Transverse colon (tissue), 4 donors: ENCODE measurements around the gene BAHCC1. TPM values are rescaled to one million over a fixed set of nuclear protein-coding genes. Genes with fewer than 3 reads are reported as not detected.
A peak's percentile ranks its signal among the peaks of the same experiment; 100 is the strongest.

Experiments used
- DNase-seq: peaks from one replicate; pipeline ENCODE4 v3.0.0-alpha.2; 2019
- H3K27ac ChIP-seq, 4 donors: fragments of 200-600 bp; sonication (generic); 2 replicates each; pipeline ENCODE4 v1.5.1; 2016 to 2018; ENCODE audit warnings: inconsistent platforms in 4 of 4
- H3K27me3 ChIP-seq: fragments of 200-600 bp; sonication (generic); 2 replicates; pipeline ENCODE4 v1.5.1; 2017; ENCODE audit warnings: inconsistent platforms
- H3K36me3 ChIP-seq, 4 donors: fragments of 200-600 bp; sonication (generic); 2 replicates each; pipeline ENCODE4 v1.5.1; 2017 to 2019; ENCODE audit warnings: inconsistent platforms in 4 of 4
- H3K4me1 ChIP-seq, 4 donors: fragments of 200-600 bp; sonication (generic); 2 replicates each; pipeline ENCODE4 v1.5.1; 2017 to 2020; ENCODE audit warnings: inconsistent platforms in 4 of 4
- H3K4me3 ChIP-seq, 4 donors: fragments of 200-600 bp; sonication (generic); 1 replicate in 1 of 4; 2 replicates in 3 of 4; pipeline versions ENCODE4 v1.5.1 to v1.6.1; 2017 to 2019; ENCODE audit warnings: inconsistent platforms in 4 of 4
- H3K9me3 ChIP-seq, 2 donors: fragments of 200-600 bp; sonication (generic); 2 replicates each; pipeline ENCODE4 v1.5.1; 2017 to 2019; ENCODE audit warnings: inconsistent platforms in 2 of 2
- EP300 ChIP-seq: sonication (generic); formaldehyde crosslinking; IDR thresholded peaks from one replicate; pipeline ENCODE4 v1.6.1; 2017; ENCODE audit warnings: antibody characterized with exemption, low read depth
- POLR2A ChIP-seq: fragments of 450-650 bp; IDR thresholded peaks from one replicate; pipeline ENCODE4 v1.6.1; 2016; ENCODE audit warnings: antibody characterized with exemption, mild to moderate bottlenecking, moderate library complexity
- POLR2AphosphoS5 ChIP-seq, 3 donors: sonication (generic); formaldehyde crosslinking; IDR thresholded peaks; one replicate each; pipeline ENCODE4 v1.6.1; 2016; ENCODE audit warnings: antibody characterized with exemption in 3 of 3
- WGBS, 2 donors: methylation state at CpG; one replicate each; pipeline ENCODE4 v1.1.5; 2018; ENCODE audit warnings: low coverage in 1 of 2; 5-methylcytosine and 5-hydroxymethylcytosine counted together
- in situ Hi-C, 4 donors: fragments of 200-750 bp; cut with MboI; loops; one replicate each; pipeline versions ENCODE4 v1.15.0 to v1.15.1; 2017; ENCODE audit warnings: low sequenced_read_pairs in 3 of 4, low pct_ligation_motif_present in 1 of 4, low pct_unique_long_range_greater_than_20kb in 1 of 4
- intact Hi-C: fragments of 100-400 bp; cut with DNase I; formaldehyde crosslinking; loops from one replicate; pipeline ENCODE4 v1.15.1; 2023; ENCODE audit warnings: low total_unique reads
- total RNA-seq, 4 donors: library from RNA; depleted of rRNA; stranded (reverse); fragments of >200 nt; gene quantifications; one replicate each; pipeline ENCODE4 v1.1.0, GENCODE V29; 2016
- TF ChIP-seq, protein P1 (sequence below), 5 experiments: fragments of 200-600 bp in 3 of 5; fragments of 450-650 bp in 2 of 5; sonication (generic) in 3 of 5; IDR thresholded peaks; 1 replicate in 2 of 5; 2 replicates in 3 of 5; pipeline ENCODE4 v1.5.1; 2016 to 2017; ENCODE audit warnings: antibody characterized with exemption in 5 of 5, inconsistent platforms in 3 of 5, mild to moderate bottlenecking in 2 of 5, moderate library complexity in 1 of 5

Gene BAHCC1
- total RNA-seq, 4 donors from 2014 or later = 8.7 to 133 (median 12.4) TPM

DNA sequence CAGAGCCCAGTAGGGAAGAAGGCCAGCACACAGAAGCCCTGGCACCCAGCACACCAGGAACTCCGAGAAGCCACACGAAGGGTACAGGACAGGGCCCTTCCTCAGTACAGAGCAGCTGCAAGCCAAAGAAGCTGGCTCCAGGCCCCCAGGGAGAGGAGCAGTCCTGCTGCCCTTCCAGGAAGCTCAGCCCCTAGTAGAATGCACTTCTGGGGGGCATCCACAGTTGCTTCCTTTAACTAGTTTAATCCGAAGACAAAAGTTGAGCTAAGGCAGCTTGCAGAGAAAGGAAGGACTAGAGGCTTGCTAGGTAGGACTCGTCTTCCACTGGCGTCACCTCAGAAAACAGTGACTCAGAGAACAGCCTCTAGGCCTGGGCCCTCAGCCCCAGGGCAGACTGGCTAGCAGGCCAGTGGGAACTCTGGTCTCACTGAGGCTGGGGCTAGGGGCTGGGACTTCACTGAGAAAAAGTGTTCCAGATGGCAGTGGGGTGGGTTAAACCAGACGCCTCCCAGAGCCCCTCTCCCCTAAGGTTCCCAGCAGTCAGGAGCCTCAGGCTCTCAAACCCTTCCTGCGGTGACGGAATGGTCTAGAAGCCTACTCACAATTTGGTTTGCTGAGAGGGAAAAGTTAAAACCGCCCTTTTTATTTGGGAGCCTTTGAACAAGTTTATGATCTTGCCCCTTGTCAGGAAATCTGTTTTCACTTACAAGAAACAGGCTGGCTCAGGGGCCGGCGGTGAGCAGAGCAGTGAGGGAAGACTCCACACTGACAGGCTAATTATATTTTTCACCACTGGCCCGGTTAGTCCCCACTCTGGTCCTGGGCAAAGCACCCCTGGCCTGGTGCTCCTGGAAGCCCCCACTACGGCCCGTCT lies 75.9 kb downstream of the BAHCC1 start:
- Histone ChIP-seq H3K4me1 (no peaks in the 10 kb centered on the region), H3K9me3 (no peaks in the 10 kb centered on the region), H3K27ac (peak overlapping the region; percentile 15 to 59 (median 46)), H3K4me3 (peak overlapping the region in 1 of 4 donors; percentile 27), H3K36me3 (no peaks in the 10 kb centered on the region), H3K27me3 (no peaks in the 10 kb centered on the region)
- intact Hi-C loops (no loop called here), in situ Hi-C loops (loop anchor here in 1 of 4 donors (10.0 kb wide), 1 partner anchor 216 kb away; no protein-coding TSS in a partner anchor)
- TF ChIP-seq POLR2AphosphoS5 (IDR thresholded peaks at IDR 0.05) (no peak), EP300 (no peak), POLR2A (no peak)
- TF ChIP-seq, protein P1, sequence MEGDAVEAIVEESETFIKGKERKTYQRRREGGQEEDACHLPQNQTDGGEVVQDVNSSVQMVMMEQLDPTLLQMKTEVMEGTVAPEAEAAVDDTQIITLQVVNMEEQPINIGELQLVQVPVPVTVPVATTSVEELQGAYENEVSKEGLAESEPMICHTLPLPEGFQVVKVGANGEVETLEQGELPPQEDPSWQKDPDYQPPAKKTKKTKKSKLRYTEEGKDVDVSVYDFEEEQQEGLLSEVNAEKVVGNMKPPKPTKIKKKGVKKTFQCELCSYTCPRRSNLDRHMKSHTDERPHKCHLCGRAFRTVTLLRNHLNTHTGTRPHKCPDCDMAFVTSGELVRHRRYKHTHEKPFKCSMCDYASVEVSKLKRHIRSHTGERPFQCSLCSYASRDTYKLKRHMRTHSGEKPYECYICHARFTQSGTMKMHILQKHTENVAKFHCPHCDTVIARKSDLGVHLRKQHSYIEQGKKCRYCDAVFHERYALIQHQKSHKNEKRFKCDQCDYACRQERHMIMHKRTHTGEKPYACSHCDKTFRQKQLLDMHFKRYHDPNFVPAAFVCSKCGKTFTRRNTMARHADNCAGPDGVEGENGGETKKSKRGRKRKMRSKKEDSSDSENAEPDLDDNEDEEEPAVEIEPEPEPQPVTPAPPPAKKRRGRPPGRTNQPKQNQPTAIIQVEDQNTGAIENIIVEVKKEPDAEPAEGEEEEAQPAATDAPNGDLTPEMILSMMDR (IDR thresholded peaks at IDR 0.05) = no peak
- WGBS, 2 donors = 70 to 73% methylated on average over 2 to 14 of the region's 14 CpGs
- no peak for DNase-seq

DNA sequence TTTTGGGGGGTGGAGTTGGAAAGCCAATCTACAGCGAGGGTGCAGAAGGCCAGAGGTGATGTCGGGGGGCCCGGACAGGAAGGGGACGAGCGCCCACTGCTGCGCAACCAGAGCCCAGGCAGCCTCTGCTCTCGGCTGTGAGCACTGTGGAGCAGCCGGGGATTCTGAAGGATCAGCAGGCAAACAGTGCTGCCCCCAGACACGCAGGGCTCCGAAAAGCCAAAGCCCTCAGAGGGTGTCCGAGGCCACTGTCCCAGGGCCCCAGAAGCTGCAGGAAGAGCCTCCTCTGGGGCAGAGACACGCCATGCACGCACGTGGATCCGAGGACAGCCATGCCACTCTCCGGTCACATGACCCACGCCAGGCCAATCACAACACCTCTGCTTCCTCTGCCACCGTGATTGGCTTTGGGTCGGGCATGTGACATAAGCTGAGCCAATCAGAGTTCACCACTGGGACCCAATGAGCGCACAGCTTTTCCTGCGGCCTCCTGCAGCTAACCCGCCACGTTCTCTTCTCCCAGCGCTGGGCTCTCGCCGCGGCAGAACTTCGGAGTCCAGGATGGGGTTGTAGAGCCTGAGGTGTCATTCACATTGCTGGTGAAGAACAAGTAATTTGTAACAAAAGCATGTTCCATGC lies 76.7 kb downstream of the BAHCC1 start:
- Histone ChIP-seq H3K4me1 (no peaks in the 10 kb centered on the region), H3K4me3 (peak overlapping the region in 1 of 4 donors; percentile 27), H3K27ac (peak overlapping the region; percentile 15 to 59 (median 46)), H3K9me3 (no peaks in the 10 kb centered on the region), H3K27me3 (no peaks in the 10 kb centered on the region), H3K36me3 (no peaks in the 10 kb centered on the region)
- in situ Hi-C loops = loop anchor here in 1 of 4 donors (10.0 kb wide), 1 partner anchor 217 kb away; no protein-coding TSS in a partner anchor
- intact Hi-C loops = no loop called here
- no peak for TF ChIP-seq EP300
- TF ChIP-seq, protein P1 (IDR thresholded peaks at IDR 0.05) = peak; percentile 20 to 41 (median 34)
- 68 to 80% methylated on average over 3 to 28 of the region's 28 CpGs for WGBS, 2 donors
- peak; percentile 62 for DNase-seq

DNA sequence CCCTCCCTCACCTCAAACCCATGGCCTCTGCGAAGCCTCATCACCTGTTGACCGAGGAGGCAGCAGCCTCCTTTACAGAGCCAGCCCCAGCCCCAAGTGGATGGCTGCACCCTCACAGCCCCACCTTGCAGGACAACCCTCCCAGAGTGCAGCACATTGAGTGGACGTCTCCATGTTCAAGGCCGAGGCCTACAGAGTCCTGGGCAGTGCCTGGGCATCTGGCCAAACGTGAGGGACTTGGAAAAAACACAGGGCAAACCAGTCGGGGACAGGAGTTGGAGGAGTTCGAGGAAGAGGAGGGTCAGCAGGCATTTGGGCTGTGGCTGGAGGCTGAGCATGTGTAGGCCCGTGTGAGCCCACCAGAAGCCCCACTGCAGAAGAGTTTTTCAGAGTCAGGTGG lies 77.8 kb downstream of the BAHCC1 start:
- no peaks in the 10 kb centered on the region for H3K4me1 ChIP-seq
- H3K4me3 ChIP-seq = no peak overlapping the region
- no peaks in the 10 kb centered on the region for H3K27me3 ChIP-seq
- in situ Hi-C loops = loop anchor here in 1 of 4 donors (10.0 kb wide), 1 partner anchor 218 kb away; no protein-coding TSS in a partner anchor
- no peak overlapping the region for H3K27ac ChIP-seq
- 86% methylated on average over 8 of the region's 8 CpGs; no CpG with 5 or more reads in 1 of the 2 donors for WGBS, 2 donors
- H3K36me3 ChIP-seq = no peaks in the 10 kb centered on the region
- intact Hi-C loops = no loop called here
- H3K9me3 ChIP-seq = no peaks in the 10 kb centered on the region
- TF ChIP-seq, protein P1 (IDR thresholded peaks at IDR 0.05) = no peak
- TF ChIP-seq POLR2AphosphoS5 (IDR thresholded peaks at IDR 0.05) (no peak), EP300 (no peak), POLR2A (no peak)
- DNase-seq = no peak

DNA sequence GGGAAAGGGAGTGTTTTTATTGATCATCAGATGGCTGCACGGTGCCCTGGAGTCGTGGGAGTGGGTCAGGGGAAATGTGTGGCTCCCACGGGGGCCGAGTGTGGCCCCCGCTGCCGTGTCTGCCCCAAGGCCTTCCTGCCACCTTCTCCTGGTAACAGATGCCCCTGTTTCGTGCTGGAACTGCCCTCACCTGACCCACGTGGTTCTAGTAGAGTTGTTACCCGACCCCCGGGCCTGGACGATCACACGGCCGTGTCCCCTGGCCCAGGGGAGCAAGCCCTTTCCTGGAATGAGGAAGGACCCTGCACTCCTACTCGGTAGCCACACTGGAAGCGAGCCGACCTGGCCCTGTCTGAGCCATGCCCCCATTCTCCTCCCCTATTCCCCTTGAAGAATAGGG lies 79.7 kb downstream of the BAHCC1 start:
- Histone ChIP-seq H3K4me1 (no peaks in the 10 kb centered on the region), H3K36me3 (no peaks in the 10 kb centered on the region), H3K27ac (no peak overlapping the region), H3K4me3 (no peak overlapping the region), H3K27me3 (no peaks in the 10 kb centered on the region), H3K9me3 (no peaks in the 10 kb centered on the region)
- DNase-seq = no peak
- intact Hi-C loops (no loop called here), in situ Hi-C loops (loop anchor here (10.0 to 25.0 kb wide), 4 partner anchors 88 to 220 kb away; partner anchors contain the start of genes BAHCC1 (in 1 of the 4) and SLC38A10 (in 1 of the 4))
- no peak for TF ChIP-seq EP300
- no peak for TF ChIP-seq POLR2A
- TF ChIP-seq, protein P1 (IDR thresholded peaks at IDR 0.05) = no peak
- TF ChIP-seq POLR2AphosphoS5 (IDR thresholded peaks at IDR 0.05) = no peak
- 77% methylated on average over 16 of the region's 16 CpGs; no CpG with 5 or more reads in 1 of the 2 donors for WGBS, 2 donors
